LoVo (cell line): ENCODE results near the gene NR4A3.

Source experiments
- DNase-seq: peaks from one replicate; pipeline ENCODE4 v3.0.0-alpha.2; 2016; ENCODE audit warnings: low spot score

The NR4A3 gene

GRCh38 chr9:99814359-99814758 is 7.3 kb upstream of the NR4A3 start:
- DNase-seq: no peak

GRCh38 chr9:99816392-99816791 is 5.3 kb upstream of the NR4A3 start:
- no peak for DNase-seq

DNA sequence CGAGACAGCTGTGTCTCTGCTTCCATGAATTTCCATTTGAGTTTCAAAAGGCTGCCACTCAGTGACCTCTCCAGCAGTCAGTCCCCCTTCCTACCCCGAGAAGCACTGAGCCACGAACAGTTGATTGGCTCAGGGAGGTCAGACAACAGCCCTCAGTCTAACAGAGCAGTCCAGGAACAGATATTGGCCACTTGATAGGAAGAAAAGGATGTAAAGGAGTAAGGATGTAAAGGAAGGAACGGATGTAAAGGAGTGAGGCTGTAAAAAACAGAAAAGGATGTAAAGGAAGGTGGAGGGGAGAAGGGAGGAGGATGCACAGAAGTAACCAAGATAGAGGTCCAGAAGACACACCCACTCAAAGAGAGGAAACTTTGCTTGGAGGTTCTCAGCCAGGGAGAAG is 3.2 kb upstream of the NR4A3 start:
- DNase-seq: no peak

- peak; percentile 79 for DNase-seq
Measured at GRCh38 chr9:99819123-99819855, 2.4 kb upstream of the NR4A3 start.

- DNase-seq: peak; percentile 92
Measured at GRCh38 chr9:99819856-99820684, 1.6 kb upstream of the NR4A3 start.

DNA sequence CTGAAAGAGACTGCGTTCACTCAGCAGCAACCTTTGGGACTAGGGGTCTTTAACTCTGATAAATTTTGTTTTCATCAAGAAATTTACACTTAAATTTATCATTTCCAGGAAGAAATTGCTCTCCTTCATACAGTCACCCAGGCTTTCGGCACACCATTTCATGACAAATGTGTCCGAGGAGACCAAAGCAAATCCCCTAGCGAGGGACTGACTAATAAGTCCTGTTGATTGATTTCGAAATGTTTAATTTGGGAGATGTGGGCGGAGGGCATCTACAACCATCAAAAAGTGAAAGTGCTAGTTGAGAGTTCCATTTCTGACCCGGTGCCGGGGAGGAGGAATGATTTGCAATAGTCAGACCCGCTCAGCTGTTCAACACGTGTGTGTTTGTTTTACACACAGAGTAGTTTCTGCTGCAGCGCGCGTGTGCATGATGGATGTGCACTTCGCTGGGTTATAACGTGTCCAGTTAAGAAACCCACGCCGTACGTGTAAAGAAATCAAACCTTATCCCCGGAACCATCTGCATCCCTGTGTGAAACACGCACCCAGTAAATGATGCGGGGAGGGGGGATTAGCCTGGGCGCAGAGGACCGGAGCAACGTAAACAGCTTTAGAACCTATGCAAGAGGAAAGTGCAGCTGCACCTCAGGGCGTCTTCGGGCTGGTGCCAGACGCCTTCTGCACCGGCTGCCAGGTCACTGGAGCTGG is 845 bp upstream of the NR4A3 start:
- peak; percentile 12 for DNase-seq

GRCh38 chr9:99822109-99822805 is 572 bp downstream of the NR4A3 start:
- peak; percentile 33 for DNase-seq

- peak; percentile 33 for DNase-seq
Measured at GRCh38 chr9:99822806-99823591, 1.3 kb downstream of the NR4A3 start.

DNA sequence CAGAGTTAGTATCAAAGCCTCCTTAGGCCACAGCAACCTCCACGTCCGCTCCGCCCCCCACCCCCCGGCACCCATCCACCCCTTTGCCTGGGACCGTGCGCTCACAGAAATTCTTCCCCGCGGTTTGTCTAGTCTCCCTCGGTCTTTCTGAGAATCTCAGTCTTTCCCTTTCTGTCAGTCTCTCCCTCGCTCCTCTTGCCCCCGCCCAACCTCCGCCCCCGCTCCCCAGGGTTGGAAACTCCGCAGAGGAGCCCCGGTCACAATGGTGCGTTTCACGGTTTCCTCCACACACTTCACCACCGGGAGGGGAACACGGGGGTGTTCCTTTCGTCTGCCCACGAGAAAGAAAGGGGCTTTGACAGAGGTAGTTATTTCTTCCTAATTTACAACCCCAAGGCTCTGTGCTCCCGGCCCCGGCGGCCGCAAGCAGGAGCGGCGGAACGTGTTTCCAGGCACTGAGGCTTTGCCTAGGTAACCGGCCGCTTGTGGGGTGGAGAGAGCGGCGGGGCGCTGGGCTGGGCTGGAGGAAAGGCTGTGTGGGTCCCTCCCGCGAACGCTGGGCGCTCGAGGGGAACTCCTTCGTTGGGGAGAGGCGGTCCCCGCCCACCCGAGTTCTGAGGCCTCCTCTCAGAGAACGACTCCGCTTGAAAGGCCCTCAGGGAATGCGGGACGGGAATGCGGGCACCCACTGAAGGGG is 2.1 kb downstream of the NR4A3 start:
- DNase-seq: no peak

DNA sequence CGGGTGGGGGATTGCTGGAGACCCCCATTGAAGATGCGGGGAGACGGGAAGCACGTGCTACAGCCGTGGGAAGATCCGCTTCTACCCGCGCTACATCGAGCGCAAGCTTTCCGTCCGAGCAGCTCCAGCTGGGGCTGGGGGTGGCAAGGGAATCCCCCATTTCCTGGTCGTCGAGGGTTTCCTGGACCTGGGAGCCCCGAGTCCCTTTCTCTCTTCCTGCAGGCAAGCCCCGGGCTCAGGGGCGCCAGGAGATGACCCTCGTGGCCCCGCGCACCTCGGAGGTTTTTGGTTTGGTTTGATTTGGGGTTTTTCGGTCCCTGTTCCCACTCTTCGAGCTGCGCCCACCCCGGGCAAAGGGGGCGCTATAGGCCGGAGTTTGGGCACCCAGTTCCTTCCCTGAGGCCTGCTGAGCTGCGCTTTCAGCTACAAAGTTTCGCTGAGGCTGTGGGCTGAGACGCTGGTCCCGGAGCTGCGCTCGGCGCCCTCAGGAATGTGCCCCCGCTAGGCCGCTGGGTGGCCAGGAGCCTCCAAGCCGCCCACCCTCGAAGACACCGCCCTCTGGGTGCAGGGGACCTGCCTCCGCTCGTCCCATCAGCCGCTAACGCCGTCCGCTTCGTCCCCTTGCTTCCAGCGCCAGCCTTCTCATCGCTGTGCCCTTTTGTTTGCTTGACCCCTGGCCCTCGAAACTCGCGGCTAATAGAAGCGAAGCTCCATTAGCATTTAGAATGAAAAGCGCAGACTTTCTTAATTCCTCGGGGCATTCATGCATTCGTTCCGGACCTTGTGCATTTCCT is 2.9 kb downstream of the NR4A3 start:
- DNase-seq: no peak

GRCh38 chr9:99825172-99826046 is 3.7 kb downstream of the NR4A3 start:
- DNase-seq: no peak

GRCh38 chr9:99826579-99826978 is 4.9 kb downstream of the NR4A3 start:
- no peak for DNase-seq

- no peak for DNase-seq
Measured at GRCh38 chr9:99827244-99827643, 5.6 kb downstream of the NR4A3 start.

GRCh38 chr9:99828054-99828416 is 6.3 kb downstream of the NR4A3 start:
- DNase-seq: no peak

- no peak for DNase-seq
Measured at GRCh38 chr9:99828417-99829176, 6.9 kb downstream of the NR4A3 start.

DNA sequence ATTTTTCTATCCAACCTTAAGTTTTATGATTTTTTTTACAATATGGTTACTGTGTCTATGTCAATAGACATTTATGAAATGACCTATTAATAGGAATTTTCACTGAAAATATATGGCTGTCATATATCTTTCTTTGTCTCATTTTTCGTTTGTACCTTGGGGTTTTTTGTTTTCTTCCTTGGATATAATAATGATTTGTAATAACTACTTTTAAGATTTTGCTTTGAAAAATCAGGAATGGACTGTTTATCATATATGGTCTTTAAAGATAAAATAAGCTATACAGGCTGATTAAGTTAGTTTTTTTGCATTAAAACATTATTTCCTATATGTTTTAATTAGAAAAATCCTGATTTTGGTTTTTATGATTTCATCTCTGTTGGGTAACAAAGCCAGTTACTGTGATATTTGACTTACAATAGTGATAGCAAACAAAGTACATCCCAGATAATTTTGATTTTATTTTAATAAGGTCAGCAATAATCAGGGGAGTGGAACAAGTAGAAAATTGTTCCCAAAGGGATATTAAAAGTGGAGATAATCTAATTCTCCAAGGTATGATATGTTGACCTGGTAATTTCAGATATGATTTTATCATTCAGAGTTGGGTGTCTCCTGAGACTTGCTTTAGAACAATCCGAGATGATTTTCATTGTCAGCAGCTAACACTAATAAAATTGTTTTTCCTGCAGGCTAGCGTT is 10.3 kb downstream of the NR4A3 start:
- DNase-seq: no peak

- no peak for DNase-seq
Measured at GRCh38 chr9:99832558-99832864, 10.8 kb downstream of the NR4A3 start.

- DNase-seq: no peak
Measured at GRCh38 chr9:99833735-99834134, 12.1 kb downstream of the NR4A3 start.
